Suppressor macrophage (primary cell): ENCODE measurements around the gene IGFBP2.

Experiments used
- DNase-seq, 4 experiments: peaks; one replicate each; pipeline ENCODE4 v3.0.0-alpha.2; 2020 to 2022

Gene IGFBP2

DNA sequence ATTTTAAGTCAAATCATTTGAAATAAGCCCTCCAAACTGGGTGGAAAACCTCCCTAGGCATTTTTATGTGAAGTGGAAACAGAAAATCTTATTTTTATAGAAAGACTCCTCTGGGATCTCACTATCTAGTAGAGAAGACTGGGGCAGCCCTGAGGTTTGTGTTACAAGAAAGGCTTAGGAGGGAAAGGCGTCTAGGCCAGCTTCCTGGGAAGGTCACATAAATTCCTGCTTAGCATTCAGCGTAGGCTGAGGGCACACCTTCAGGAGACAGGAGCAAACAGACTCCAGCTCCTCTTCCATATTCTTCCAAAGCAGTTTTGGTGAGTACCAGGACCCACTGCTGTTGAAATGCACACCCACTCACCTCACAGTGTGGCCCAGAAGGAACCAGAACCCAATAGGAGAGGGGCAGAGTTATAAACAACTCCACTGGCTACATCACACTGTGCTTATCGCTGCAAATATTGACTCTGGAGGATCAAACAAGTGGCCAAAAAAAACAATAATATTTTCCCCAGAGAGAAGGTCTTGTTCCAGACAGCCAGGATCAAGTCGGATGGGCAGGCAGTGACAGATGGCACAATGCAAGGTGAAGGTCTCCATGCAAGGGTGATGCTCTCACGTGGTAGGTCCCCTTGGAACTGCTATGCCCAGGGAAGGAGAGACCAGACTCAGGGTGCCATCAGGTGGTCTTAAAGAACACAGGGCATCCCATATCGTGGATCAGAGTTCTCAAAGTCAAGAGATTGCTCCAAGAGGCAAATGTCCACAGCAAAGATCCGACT, 17.7 kb upstream of the IGFBP2 start:
- DNase-seq, result no peak

GRCh38 chr2:216616083-216616678, 17.0 kb upstream of the IGFBP2 start:
- no peak for DNase-seq

DNA sequence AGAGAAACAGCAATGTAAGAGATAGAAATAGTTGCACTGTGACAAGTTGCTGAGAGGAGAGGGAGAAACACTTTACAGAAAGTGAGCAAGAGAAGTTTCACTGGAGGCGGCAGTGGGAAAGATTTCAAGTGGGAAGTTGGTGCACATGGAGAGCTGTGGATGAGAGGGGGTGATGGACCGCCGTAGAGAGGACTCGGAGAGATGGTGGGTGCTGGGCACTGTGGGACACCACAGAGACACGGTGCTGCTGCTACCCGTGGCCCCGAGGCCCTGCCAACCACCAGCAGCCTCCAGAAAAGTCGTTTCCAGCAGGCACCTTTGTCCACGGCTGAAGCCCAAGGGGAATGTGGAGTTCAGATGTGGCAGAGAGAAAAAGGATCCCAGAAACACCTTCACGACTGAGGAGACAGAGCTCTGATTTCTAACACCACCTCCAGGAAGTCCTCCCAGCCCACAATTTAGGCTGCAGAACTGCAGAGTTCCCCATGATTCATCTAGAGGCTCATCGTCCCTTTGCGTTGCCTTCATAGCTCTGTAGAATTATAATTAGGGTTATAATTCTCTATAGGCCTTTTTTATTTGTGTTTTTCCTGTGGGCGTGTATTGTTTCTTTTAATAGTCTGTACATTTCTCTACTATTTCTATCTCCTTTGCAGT, 15.9 kb upstream of the IGFBP2 start:
- no peak for DNase-seq

DNA sequence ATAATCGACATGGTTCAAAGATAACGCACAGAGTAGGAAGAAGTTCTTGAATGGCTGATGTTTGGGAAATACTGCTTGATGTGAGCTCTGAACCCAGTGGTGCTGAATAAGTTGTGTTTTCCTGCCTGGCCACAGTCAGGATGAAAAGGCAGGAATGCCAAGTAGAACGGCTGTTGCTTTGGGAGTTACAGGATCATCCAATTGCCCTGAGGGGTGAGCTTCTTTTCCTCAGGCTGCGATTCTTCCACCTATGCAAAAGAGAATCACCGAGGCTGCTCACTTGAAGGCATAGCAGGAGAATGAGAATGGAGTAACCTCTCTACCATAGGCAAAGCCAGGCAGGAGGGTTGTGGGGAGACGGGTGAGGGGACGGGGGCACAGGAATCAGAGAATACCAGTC, 14.4 kb upstream of the IGFBP2 start:
- no peak for DNase-seq

- peak; percentile 32 to 45 (median 39) for DNase-seq
Measured at GRCh38 chr2:216619411-216620393, 13.5 kb upstream of the IGFBP2 start.

- DNase-seq, result no peak
Measured at GRCh38 chr2:216620786-216621185, 12.4 kb upstream of the IGFBP2 start.

DNA sequence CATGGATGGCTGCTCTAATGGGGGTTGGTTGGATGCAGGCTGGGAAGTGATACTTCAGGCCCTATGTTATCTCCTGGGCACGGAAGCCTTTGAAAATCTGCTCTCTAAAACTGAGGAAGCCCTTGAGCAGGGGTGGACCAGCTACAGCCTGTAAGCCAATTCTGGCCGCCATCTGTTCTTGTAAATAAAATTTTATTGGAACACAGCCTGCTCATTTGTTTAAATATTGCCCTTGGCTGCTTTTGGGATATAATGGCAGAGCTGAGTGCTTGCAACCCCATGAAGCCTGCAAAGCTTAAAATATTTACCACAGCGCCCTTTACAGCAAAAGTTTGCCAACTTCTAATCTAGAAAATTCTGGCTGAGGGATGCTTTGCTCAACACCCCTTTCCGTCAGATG, 11.9 kb upstream of the IGFBP2 start:
- DNase-seq, result no peak

DNA sequence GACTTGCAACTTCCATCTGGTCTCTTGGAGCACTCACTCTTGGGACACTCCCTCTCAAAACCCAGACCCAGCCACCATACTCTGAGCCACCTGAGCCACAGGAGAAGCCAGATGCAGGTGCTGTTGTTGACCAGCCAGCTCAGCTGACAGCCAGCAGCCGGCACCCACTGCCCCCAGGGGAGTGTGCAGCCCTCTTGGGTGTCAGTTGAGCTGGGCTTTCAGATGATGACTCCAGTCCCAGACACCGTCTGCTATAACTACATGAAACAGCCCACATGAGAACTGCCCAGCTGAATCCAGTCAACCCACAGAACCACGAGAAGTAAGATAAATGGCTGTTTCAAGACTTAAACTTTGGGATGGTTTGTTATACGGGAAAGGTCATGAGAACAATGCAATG, 10.7 kb upstream of the IGFBP2 start:
- no peak for DNase-seq

DNA sequence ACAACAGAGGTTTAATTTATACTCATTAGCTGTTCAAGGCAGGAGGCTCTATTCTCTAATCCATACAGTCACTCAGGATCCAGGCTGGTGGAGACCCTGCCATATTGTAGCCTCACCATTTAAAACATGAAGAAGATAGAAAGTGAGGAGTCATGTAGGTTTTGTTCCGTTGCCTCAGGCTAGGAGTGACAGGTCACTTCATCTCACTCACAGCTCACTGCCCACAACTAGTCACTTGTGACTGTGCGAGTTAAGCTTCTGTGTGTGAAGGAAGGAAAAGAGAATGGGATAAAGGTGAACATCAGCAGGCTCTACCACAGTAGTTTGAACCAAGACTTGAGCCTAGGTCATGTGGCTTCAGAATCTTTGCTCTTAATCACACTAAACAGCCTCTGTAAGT, 9.0 kb upstream of the IGFBP2 start:
- DNase-seq, result no peak

DNA sequence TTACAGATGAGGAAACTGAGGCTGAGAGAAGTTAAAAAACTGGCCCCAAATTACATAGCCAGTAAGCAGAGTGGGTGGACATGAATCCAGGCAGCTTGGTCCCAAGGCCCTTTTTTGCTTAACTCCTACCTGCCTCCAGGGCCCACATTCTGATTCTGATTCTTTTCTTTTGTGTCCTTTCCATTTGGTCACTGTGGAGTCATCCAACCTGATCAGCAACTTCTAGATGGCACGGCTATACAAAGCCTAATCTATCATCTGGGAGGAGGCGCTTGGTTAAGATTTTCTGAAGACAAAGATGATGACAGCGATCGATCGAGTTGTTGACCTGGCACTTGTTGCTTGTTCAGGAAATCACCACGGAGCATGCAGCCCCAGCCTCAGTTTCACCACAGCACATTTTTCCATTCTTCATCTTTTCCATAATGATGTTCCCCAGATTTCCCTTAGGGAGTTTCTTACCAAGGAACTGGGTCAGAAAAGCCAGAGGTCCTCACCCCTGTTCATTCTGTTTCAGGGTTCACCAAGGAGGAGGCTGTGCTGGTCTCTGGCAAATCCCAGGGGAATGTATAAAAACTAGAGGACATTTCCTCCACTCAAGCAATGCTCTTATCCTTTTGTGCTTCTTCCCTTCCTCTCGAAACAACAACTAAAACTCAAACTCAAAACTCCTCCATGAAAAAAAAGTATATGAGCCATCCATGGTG, 6.9 kb upstream of the IGFBP2 start:
- DNase-seq, result no peak

DNA sequence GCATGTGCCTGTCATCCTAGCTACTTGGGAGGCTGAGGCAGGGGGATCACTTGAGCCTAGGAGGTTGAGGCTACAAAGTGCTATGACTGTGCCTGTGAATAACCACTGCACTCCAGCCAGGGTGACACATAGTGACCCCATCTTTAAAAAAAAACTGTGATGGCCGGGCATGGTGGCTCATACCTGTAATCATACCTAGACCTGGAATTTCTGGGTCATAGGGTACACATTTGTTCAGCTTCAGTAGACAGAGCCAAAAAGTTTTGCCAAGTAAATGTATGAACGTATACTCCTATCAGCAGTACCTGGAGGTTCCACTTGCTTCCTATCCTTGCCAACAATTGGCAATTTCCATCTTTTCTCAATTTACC, 6.4 kb upstream of the IGFBP2 start:
- no peak for DNase-seq

- DNase-seq, result no peak
Measured at GRCh38 chr2:216629784-216630183, 3.4 kb upstream of the IGFBP2 start.

DNA sequence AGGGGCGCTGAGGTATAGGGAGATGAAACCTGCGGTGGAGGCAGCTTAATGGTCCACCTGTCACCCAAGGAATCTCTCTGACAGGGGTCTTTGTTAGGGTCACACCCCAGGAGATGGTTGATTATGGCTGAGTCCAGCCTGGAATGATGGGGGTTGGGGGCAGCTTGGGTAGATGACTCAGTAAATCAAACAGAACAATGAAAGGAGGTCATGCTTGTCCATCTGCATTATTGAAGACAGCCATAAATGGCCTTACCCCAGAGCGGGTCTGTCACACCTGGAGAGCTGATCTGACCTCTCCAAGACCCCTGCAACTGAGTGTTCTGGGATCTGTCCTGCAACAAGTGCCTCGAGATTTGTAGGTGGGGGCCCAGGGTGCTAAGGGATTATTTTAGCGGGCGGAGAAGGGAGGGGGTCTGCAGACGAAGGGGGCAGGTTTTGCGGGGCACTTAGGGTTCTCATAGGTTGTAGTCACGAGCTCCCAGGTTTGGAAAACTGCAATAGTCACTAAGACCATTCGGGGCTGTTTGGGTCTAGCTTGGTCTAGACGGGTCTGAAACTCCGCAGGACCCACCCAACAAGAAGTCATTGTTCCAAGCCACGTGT, 771 bp upstream of the IGFBP2 start:
- no peak for DNase-seq

- DNase-seq, result peak in 2 of 4 experiments; percentile 17 to 35
Measured at GRCh38 chr2:216633616-216634369, 573 bp downstream of the IGFBP2 start.

DNA sequence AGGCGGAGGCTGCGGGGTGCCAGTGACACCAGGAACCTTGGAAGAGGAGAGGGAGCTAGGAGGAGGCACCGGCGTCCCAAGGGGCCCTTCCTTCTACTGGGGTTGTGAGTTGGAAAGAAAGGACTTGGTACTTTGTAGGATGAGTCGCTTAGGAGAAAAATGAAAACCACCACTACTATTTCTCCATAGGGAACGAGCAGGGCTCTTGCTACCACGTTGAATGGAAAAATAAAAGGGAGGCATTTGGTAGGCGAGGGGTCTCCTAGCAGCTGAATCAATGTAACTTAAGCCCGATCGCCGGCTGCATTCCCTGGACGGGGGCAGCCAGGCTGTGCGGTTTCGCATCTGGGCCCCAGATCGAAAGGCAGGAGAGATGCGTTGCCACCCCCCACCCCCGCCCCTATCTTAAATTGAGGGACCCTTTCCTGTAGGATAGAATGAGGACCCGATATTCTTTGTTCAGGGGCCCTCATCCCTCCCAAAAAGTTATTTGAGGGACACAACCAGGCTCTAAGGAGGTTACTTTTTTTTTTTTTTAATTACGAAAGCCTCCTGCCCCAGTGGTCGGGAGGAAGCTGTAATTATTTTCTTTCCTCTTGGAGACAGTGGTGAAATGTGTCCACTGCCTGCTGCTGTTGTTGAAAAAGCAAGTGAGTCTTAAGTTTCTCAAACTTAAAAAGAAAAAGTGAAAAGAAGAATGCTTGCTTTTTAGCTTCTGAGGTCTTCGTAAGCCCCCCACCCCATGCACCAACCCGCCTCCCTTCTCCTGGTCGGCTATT, 1.3 kb downstream of the IGFBP2 start:
- peak in 1 of 4 experiments; percentile 10 for DNase-seq

DNA sequence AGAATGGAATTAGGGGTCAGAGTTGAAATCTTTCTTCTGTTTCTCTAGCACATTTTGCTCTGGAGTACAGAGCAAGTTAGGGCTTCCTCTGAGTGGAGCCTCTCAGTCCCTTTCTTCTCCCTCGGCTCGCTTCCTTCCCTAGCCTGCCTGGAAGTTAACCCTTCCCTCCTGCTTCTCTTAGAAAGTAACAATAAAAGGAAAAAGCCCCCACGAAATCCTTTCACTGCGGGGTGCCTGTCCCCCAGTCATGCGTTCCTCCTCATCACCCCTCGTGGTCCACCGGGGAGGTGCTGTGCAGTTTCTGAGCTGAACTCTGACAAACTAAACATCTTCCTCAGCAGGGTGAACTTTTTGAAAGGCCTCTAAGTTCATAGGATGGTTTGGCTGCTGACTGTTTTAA, 2.0 kb downstream of the IGFBP2 start:
- DNase-seq, result peak in 2 of 4 experiments; percentile 8 to 17

DNA sequence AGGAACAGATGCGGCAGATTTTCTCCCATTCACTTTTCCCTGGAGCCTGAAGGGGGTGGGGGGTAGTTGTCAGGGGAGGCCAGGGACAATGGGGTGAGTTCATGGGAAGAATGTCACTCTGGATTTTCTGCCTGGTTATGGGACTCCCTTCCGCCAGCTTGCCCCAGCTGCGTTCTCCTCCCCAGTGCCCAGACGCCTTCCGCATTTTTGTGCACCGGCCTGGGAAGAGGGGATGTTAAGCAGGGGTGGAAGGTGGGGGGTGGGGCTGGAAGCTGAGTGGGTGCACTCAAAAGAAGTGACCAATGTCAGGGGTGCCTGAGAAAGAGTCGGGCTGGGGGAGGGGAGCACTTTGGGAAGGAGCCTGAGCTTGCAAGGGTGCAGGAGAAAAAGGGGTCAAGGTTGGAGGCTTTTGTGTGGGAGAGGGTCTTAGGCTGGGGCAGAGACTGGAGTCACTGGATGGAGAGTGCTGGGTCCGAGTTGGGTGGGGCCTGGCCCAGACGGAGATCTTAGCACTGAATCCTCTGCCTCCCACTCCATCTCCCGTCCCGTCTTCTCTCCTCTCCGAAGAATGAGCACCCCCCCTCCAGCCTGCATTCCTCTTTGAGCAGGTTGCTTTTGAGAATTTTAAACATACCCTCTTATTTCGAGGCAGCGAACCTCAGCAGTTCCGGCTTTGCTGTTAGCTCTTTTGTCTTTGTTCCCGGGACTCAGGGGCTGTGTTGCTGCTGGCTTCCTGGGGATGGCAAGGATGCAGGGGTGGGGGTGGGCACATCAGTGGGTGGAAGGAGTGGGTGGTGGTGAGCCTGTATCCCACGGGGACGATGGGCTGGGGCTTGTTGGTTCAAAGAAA, 2.7 kb downstream of the IGFBP2 start:
- DNase-seq, result peak in 2 of 4 experiments; percentile 9 to 13

DNA sequence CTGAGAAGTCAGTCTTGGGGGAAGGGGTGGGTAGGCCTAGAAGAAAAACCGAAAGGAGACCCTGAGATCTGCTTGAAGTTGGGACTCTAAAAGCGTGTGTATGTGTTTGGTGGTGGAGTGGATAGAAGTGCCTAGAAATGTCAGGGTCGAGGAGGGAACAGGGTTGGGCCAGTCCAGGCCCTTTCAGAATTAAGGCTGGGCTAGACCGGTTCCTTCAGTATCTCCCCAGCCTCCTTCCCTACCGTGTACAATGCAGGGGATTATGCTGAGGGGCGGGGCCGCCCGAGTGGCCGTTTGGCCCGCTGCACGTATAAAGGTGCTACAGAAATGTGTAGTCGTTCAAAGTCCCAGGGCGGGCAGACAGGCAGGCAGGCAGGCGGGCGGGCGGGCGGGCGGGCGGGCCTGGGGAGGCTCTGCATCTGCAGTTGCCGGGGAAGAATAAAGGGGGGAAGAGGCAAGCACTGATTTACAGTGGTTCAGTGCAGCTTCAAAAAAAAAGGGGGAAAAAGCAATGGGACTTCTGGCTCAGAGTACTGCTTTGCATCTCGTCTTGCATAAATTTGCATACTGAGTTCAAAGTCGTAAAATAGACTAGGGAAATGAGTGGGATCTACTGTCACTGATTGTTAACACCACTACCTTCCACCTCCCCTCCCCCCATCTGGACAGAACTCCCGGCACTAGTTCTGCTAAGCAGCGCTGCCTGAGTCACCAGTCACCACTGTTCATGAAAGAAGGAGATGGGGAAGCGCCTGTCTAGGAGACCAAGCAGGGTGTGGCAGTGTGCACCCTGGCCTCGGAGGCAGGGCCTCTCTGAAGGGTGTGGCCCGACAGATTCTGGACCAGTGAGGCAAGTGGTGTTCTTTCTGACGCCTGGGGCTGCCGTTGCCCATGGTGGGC, 3.6 kb downstream of the IGFBP2 start:
- peak; percentile 54 to 79 (median 73) for DNase-seq
